Left ventricle myocardium inferior (tissue), 1 donor: Measurements from ENCODE around the gene GDF2. TPM values are rescaled to one million over a fixed set of nuclear protein-coding genes. Genes with fewer than 3 reads are reported as not detected.

Experiments used
- DNase-seq: peaks from one replicate; pipeline ENCODE4 v3.0.0-alpha.2; 2020
- H3K27ac ChIP-seq: fragments of 200-600 bp; replicated peaks from 2 replicates; pipeline ENCODE4 v1.8.0; 2021
- H3K27me3 ChIP-seq: fragments of 200-600 bp; 2 replicates; pipeline ENCODE4 v1.8.0; 2021; ENCODE audit warnings: low read depth
- H3K36me3 ChIP-seq: fragments of 200-600 bp; 2 replicates; pipeline ENCODE4 v1.8.0; 2021
- H3K4me1 ChIP-seq: fragments of 200-600 bp; 2 replicates; pipeline ENCODE4 v1.8.0; 2021
- H3K4me3 ChIP-seq: fragments of 200-600 bp; 2 replicates; pipeline ENCODE4 v1.8.0; 2021; ENCODE audit warnings: mild to moderate bottlenecking, moderate library complexity
- H3K9me3 ChIP-seq: fragments of 200-600 bp; replicated peaks from 2 replicates; pipeline ENCODE4 v1.8.0; 2021
- intact Hi-C: fragments of 100-400 bp; cut with micrococcal nuclease; formaldehyde crosslinking; loops from one replicate; pipeline ENCODE4 v1.11.0; 2022
- total RNA-seq: library from RNA; stranded (reverse); fragmentation: NEBNext Ultra II Directional; extraction: Animal tissue kit (Norgen Biotek cat#: 25700); gene quantifications from one replicate; pipeline ENCODE4 v1.2.1, GENCODE V29; 2021
- TF ChIP-seq, protein P1 (sequence below): fragments of 200-600 bp; IDR thresholded peaks from 2 replicates; pipeline ENCODE4 v1.8.0; 2021; ENCODE audit warnings: antibody characterized with exemption, mild to moderate bottlenecking, borderline replicate concordance
- donor health status: DM: no; HTN: yes; CAD: no; lungs with severe emphysema.

GDF2 gene
- total RNA-seq, 1 donor from 2014 or later: not detected

DNA sequence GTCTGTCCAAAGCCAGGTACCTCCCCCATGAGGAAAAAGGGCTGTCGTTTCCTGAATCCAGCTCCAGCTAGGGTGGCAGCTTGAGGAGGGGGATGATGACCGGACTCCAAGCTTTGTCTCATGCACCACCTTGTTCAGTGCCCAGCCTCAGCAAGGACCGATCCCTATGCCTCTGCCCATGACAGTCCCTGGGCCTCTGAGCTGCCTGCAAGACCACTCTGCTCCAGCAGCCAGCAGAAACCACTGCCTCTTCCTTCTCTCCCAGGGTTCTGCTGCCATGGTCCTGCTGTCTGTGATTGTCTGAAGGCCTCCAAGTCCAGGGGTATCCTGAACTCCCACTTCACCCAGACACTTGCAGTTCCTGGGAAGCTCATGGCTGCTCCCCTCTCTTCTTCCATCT, 43.5 kb upstream of the GDF2 start:
- Histone ChIP-seq H3K9me3 (no peaks in the 10 kb centered on the region), H3K4me3 (no peak overlapping the region), H3K36me3 (no peaks in the 10 kb centered on the region), H3K27ac (no peak overlapping the region), H3K27me3 (no peaks in the 10 kb centered on the region), H3K4me1 (peaks cover 5% of the 10 kb centered on the region)
- intact Hi-C loops: no loop called here
- TF ChIP-seq, protein P1, sequence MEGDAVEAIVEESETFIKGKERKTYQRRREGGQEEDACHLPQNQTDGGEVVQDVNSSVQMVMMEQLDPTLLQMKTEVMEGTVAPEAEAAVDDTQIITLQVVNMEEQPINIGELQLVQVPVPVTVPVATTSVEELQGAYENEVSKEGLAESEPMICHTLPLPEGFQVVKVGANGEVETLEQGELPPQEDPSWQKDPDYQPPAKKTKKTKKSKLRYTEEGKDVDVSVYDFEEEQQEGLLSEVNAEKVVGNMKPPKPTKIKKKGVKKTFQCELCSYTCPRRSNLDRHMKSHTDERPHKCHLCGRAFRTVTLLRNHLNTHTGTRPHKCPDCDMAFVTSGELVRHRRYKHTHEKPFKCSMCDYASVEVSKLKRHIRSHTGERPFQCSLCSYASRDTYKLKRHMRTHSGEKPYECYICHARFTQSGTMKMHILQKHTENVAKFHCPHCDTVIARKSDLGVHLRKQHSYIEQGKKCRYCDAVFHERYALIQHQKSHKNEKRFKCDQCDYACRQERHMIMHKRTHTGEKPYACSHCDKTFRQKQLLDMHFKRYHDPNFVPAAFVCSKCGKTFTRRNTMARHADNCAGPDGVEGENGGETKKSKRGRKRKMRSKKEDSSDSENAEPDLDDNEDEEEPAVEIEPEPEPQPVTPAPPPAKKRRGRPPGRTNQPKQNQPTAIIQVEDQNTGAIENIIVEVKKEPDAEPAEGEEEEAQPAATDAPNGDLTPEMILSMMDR: no peak
- no peak for DNase-seq

GRCh38 chr10:47279276-47279675, 43.0 kb upstream of the GDF2 start:
- intact Hi-C loops: no loop called here
- TF ChIP-seq, protein P1: no peak

GRCh38 chr10:47282005-47282656, 40.1 kb upstream of the GDF2 start:
- H3K27me3 ChIP-seq: no peaks in the 10 kb centered on the region
- no peaks in the 10 kb centered on the region for H3K36me3 ChIP-seq
- no peaks in the 10 kb centered on the region for H3K9me3 ChIP-seq
- intact Hi-C loops: no loop called here
- DNase-seq: no peak
- TF ChIP-seq, protein P1: no peak
- no peak overlapping the region for H3K27ac ChIP-seq
- H3K4me1 ChIP-seq: peaks cover 15% of the 10 kb centered on the region
- no peak overlapping the region for H3K4me3 ChIP-seq

More at GRCh38 chr10:47279276-47279675, 43.0 kb upstream of the GDF2 start:
- Histone ChIP-seq H3K9me3 (no peaks in the 10 kb centered on the region), H3K4me1 (peaks cover 5% of the 10 kb centered on the region), H3K36me3 (no peaks in the 10 kb centered on the region), H3K27ac (no peak overlapping the region), H3K4me3 (no peak overlapping the region), H3K27me3 (no peaks in the 10 kb centered on the region)
- DNase-seq: no peak

DNA sequence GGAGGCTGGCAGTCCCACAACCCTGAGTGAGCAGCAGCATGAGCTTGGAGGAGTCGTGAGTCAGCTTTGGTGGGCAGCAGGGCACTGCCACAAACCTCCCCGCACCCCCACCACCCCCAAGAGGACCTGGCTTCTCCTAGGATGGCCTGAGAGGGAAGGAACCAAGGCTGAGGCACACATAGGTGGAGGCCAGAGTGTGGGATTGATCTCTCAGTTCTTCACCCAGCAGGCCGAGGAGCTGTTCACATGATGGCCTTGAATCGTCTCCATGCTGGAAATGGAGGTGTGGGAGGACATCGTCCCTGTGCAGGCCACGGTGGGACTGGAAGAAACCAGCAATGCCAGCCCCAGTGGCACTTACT, 39.6 kb upstream of the GDF2 start:
- H3K4me1 ChIP-seq: peaks cover 17% of the 10 kb centered on the region
- no peak overlapping the region for H3K27ac ChIP-seq
- intact Hi-C loops: no loop called here

DNA sequence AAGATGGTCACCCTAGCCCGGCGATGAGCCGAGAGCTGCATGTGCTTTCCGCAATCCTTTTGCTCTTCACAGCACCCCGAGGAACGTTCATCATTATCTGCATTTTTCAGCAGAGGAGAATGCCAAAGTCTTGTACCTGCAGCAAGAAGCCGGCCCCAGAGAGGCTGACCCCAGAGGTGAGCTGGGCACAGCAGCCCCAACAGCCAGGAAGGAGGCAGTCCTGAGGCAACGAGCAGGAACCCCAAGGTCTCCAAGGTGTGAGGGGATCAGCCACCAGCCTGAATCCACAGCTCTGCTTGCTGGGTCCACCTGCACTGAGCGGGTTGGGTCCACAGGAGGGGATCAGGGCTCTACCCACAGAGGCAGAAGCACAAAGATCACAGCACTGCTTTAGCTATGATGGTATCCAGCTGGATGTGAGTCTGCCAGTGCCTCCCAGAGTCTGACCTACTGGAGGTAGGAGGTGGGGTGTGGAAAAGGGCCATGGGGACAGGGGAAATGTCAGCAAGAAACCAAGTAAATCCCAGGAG, 39.1 kb upstream of the GDF2 start:
- TF ChIP-seq, protein P1: no peak
- Histone ChIP-seq H3K27me3 (no peaks in the 10 kb centered on the region), H3K36me3 (no peaks in the 10 kb centered on the region), H3K4me3 (no peak overlapping the region), H3K9me3 (no peaks in the 10 kb centered on the region), H3K27ac (no peak overlapping the region), H3K4me1 (peaks cover 12% of the 10 kb centered on the region)
- no peak for DNase-seq
- intact Hi-C loops: no loop called here

More for the DNA sequence above, 39.6 kb upstream of the GDF2 start:
- Histone ChIP-seq H3K4me3 (no peak overlapping the region), H3K27me3 (no peaks in the 10 kb centered on the region), H3K36me3 (no peaks in the 10 kb centered on the region), H3K9me3 (no peaks in the 10 kb centered on the region)
- no peak for DNase-seq
- TF ChIP-seq, protein P1: no peak
